A673 (cell line): ENCODE results near the gene LPAR6.

Source experiments
- CTCF ChIP-seq: fragments of 300-800, 200-600 bp; sonication (generic); conservative IDR thresholded peaks from 2 replicates; pipeline ENCODE4 v1.5.1; 2017; ENCODE audit warnings: low read depth, mild to moderate bottlenecking, antibody characterized with exemption, low read length, moderate library complexity, mixed read lengths
- EZH2 ChIP-seq: fragments of 200-600 bp; sonication (generic); IDR thresholded peaks from 2 replicates; pipeline ENCODE4 v1.6.1; 2017; ENCODE audit warnings: borderline replicate concordance, low read depth, mild to moderate bottlenecking, mixed read lengths, antibody characterized with exemption, low read length; ENCODE audit not compliant: poor library complexity, severe bottlenecking

- TF ChIP-seq CTCF (no peak), EZH2 (no peak)
These were observed 12.7 kb downstream of the LPAR6 start for GRCh38 chr13:48400090-48400694.
